Activated naive CD4-positive, alpha-beta T cell treated with anti-CD3 and anti-CD28 coated beads for 36 hours (primary cell): ENCODE results near the gene AFAP1L1. TPM values are rescaled to one million over a fixed set of nuclear protein-coding genes. Genes with fewer than 3 reads are reported as not detected.

ENCODE experiments used
- CTCF ChIA-PET: fragments of 350-600 bp; sonication (Branson Sonifier 250); formaldehyde crosslinking; loops from one replicate; lab custom pipeline; 2021; ENCODE audit warnings: antibody characterized with exemption; lab: Charles Lee
- DNase-seq: peaks from one replicate; pipeline ENCODE4 v3.0.0-alpha.2; 2020
- H3K27ac Mint-ChIP-seq: one replicate; pipeline ENCODE4 v1.8.0; 2021; ENCODE audit warnings: mild to moderate bottlenecking, mixed read lengths
- H3K27me3 Mint-ChIP-seq: one replicate; pipeline ENCODE4 v1.8.0; 2021; ENCODE audit warnings: low read depth, mixed read lengths
- H3K36me3 Mint-ChIP-seq: one replicate; pipeline ENCODE4 v1.8.0; 2021; ENCODE audit warnings: low read depth, mixed read lengths
- H3K4me1 Mint-ChIP-seq: one replicate; pipeline ENCODE4 v1.8.0; 2021; ENCODE audit warnings: low read depth, mixed read lengths
- H3K4me3 Mint-ChIP-seq: one replicate; pipeline ENCODE4 v1.8.0; 2021; ENCODE audit warnings: mild to moderate bottlenecking, moderate library complexity, mixed read lengths
- H3K9me3 Mint-ChIP-seq: one replicate; pipeline ENCODE4 v1.8.0; 2021; ENCODE audit warnings: mixed read lengths
- intact Hi-C: fragments of 100-400 bp; cut with micrococcal nuclease; formaldehyde crosslinking; loops from one replicate; pipeline ENCODE4 v1.15.1; 2023
- total RNA-seq, 2 experiments: library from RNA; stranded (reverse); gene quantifications; one replicate each; pipeline ENCODE4 v1.2.3, GENCODE V29; 2021

AFAP1L1 gene
- total RNA-seq, 2 experiments from 2014 or later = 0.07 TPM; not detected in 1

GRCh38 chr5:149358294-149358651, 86.6 kb downstream of the AFAP1L1 start:
- CTCF ChIA-PET = interaction anchor here (0.6 to 5.0 kb wide), 9 partner anchors 9 to 260 kb away, joined by 3 to 51 read pairs (median 6); partner anchors contain the start of gene GRPEL2
- Mint-ChIP-seq H3K27ac (peak overlapping the region; percentile 90), H3K9me3 (no peaks in the 10 kb centered on the region), H3K4me1 (peaks cover 59% of the 10 kb centered on the region), H3K4me3 (peak overlapping the region; percentile 95), H3K27me3 (no peaks in the 10 kb centered on the region), H3K36me3 (peaks cover 21% of the 10 kb centered on the region)
- DNase-seq = peak; percentile 43
- intact Hi-C loops = loop anchor here (2.0 to 5.0 kb wide), 2 partner anchors 59 to 1724 kb away; partner anchors contain the start of gene TNIP1

- no peak for DNase-seq
- peak overlapping the region; percentile 95 for H3K4me3 Mint-ChIP-seq
- H3K4me1 Mint-ChIP-seq = peaks cover 56% of the 10 kb centered on the region
- CTCF ChIA-PET = interaction anchor here (1.5 to 5.0 kb wide), 3 partner anchors 9 to 260 kb away, joined by 3 to 51 read pairs (median 6); no protein-coding TSS in a partner anchor
- intact Hi-C loops = loop anchor here (2.0 to 5.0 kb wide), 2 partner anchors 60 to 1723 kb away; partner anchors contain the start of gene TNIP1
- peak overlapping the region; percentile 23 for H3K27ac Mint-ChIP-seq
- peaks cover 17% of the 10 kb centered on the region for H3K36me3 Mint-ChIP-seq
- H3K9me3 Mint-ChIP-seq = no peaks in the 10 kb centered on the region
- no peaks in the 10 kb centered on the region for H3K27me3 Mint-ChIP-seq
Observed at GRCh38 chr5:149358868-149359495, 87.3 kb downstream of the AFAP1L1 start.

GRCh38 chr5:149360272-149360671, 88.6 kb downstream of the AFAP1L1 start:
- H3K27ac Mint-ChIP-seq = peak overlapping the region; percentile 42
- H3K4me3 Mint-ChIP-seq = no peak overlapping the region
- peaks cover 7% of the 10 kb centered on the region for H3K36me3 Mint-ChIP-seq
- H3K9me3 Mint-ChIP-seq = no peaks in the 10 kb centered on the region
- DNase-seq = no peak
- peaks cover 46% of the 10 kb centered on the region for H3K4me1 Mint-ChIP-seq
- CTCF ChIA-PET = interaction anchor here (1.0 to 4.5 kb wide), 5 partner anchors 9 to 205 kb away, joined by 3 to 31 read pairs (median 4); no protein-coding TSS in a partner anchor
- no peaks in the 10 kb centered on the region for H3K27me3 Mint-ChIP-seq
- intact Hi-C loops = no loop called here

GRCh38 chr5:149362541-149362940, 90.9 kb downstream of the AFAP1L1 start:
- no peak overlapping the region for H3K4me3 Mint-ChIP-seq
- H3K36me3 Mint-ChIP-seq = peaks cover 2% of the 10 kb centered on the region
- no peaks in the 10 kb centered on the region for H3K9me3 Mint-ChIP-seq
- no peak for DNase-seq
- H3K27me3 Mint-ChIP-seq = no peaks in the 10 kb centered on the region
- CTCF ChIA-PET = interaction anchor here (4.5 kb wide), 1 partner anchor 9 kb away, joined by 31 read pairs; no protein-coding TSS in a partner anchor
- H3K27ac Mint-ChIP-seq = no peak overlapping the region
- peaks cover 29% of the 10 kb centered on the region for H3K4me1 Mint-ChIP-seq
- intact Hi-C loops = no loop called here

GRCh38 chr5:149363358-149363757, 91.7 kb downstream of the AFAP1L1 start:
- CTCF ChIA-PET = interaction anchor here (2.5 to 5.3 kb wide), 3 partner anchors 8 to 70 kb away, joined by 12 to 31 read pairs (median 28); no protein-coding TSS in a partner anchor
- intact Hi-C loops = no loop called here
- Mint-ChIP-seq H3K9me3 (no peaks in the 10 kb centered on the region), H3K4me3 (no peak overlapping the region), H3K36me3 (peaks cover 7% of the 10 kb centered on the region), H3K27me3 (no peaks in the 10 kb centered on the region), H3K27ac (no peak overlapping the region), H3K4me1 (peaks cover 32% of the 10 kb centered on the region)
- no peak for DNase-seq

GRCh38 chr5:149363936-149364335, 92.3 kb downstream of the AFAP1L1 start:
- DNase-seq = no peak
- intact Hi-C loops = no loop called here
- H3K4me3 Mint-ChIP-seq = no peak overlapping the region
- H3K27ac Mint-ChIP-seq = no peak overlapping the region
- no peaks in the 10 kb centered on the region for H3K27me3 Mint-ChIP-seq
- CTCF ChIA-PET = interaction anchor here (2.5 to 5.3 kb wide), 3 partner anchors 8 to 70 kb away, joined by 12 to 31 read pairs (median 28); no protein-coding TSS in a partner anchor
- peaks cover 26% of the 10 kb centered on the region for H3K4me1 Mint-ChIP-seq
- H3K36me3 Mint-ChIP-seq = peaks cover 8% of the 10 kb centered on the region
- H3K9me3 Mint-ChIP-seq = no peaks in the 10 kb centered on the region

- H3K36me3 Mint-ChIP-seq = peaks cover 8% of the 10 kb centered on the region
- intact Hi-C loops = no loop called here
- H3K27me3 Mint-ChIP-seq = no peaks in the 10 kb centered on the region
- no peak overlapping the region for H3K27ac Mint-ChIP-seq
- CTCF ChIA-PET = interaction anchor here (2.5 to 5.3 kb wide), 2 partner anchors 46 to 69 kb away, joined by 12 to 28 read pairs; no protein-coding TSS in a partner anchor
- peaks cover 21% of the 10 kb centered on the region for H3K4me1 Mint-ChIP-seq
- no peak for DNase-seq
- H3K9me3 Mint-ChIP-seq = no peaks in the 10 kb centered on the region
- H3K4me3 Mint-ChIP-seq = no peak overlapping the region
Observed at GRCh38 chr5:149364719-149365118, 93.1 kb downstream of the AFAP1L1 start.

- no peak for DNase-seq
- H3K36me3 Mint-ChIP-seq = peaks cover 8% of the 10 kb centered on the region
- peaks cover 14% of the 10 kb centered on the region for H3K4me1 Mint-ChIP-seq
- intact Hi-C loops = no loop called here
- no peak overlapping the region for H3K4me3 Mint-ChIP-seq
- H3K9me3 Mint-ChIP-seq = no peaks in the 10 kb centered on the region
- no peaks in the 10 kb centered on the region for H3K27me3 Mint-ChIP-seq
- CTCF ChIA-PET = interaction anchor here (1.0 to 9.3 kb wide), 9 partner anchors 8 to 68 kb away, joined by 3 to 80 read pairs (median 7); partner anchors contain the start of genes IL17B and PCYOX1L
- H3K27ac Mint-ChIP-seq = no peak overlapping the region
Observed at GRCh38 chr5:149365418-149365817, 93.8 kb downstream of the AFAP1L1 start.

GRCh38 chr5:149366169-149366729, 94.6 kb downstream of the AFAP1L1 start:
- Mint-ChIP-seq H3K27me3 (no peaks in the 10 kb centered on the region), H3K4me1 (peaks cover 9% of the 10 kb centered on the region), H3K27ac (no peak overlapping the region), H3K4me3 (no peak overlapping the region), H3K9me3 (no peaks in the 10 kb centered on the region), H3K36me3 (peaks cover 8% of the 10 kb centered on the region)
- intact Hi-C loops = no loop called here
- no peak for DNase-seq
- CTCF ChIA-PET = interaction anchor here (0.8 to 9.3 kb wide), 17 partner anchors 9 to 189 kb away, joined by 3 to 80 read pairs (median 5); partner anchors contain the start of genes IL17B and PCYOX1L

GRCh38 chr5:149367249-149367971, 95.8 kb downstream of the AFAP1L1 start:
- H3K36me3 Mint-ChIP-seq = peaks cover 8% of the 10 kb centered on the region
- H3K9me3 Mint-ChIP-seq = no peaks in the 10 kb centered on the region
- H3K27me3 Mint-ChIP-seq = no peaks in the 10 kb centered on the region
- peak; percentile 72 for DNase-seq
- peaks cover 10% of the 10 kb centered on the region for H3K4me1 Mint-ChIP-seq
- intact Hi-C loops = loop anchor here (1.0 kb wide), 1 partner anchor 50 kb away; no protein-coding TSS in a partner anchor
- H3K27ac Mint-ChIP-seq = no peak overlapping the region
- no peak overlapping the region for H3K4me3 Mint-ChIP-seq
- CTCF ChIA-PET = interaction anchor here (0.7 to 9.3 kb wide), 33 partner anchors 9 to 1016 kb away, joined by 3 to 80 read pairs (median 4); partner anchors contain the start of genes AFAP1L1, IL17B and PCYOX1L

- no peaks in the 10 kb centered on the region for H3K27me3 Mint-ChIP-seq
- H3K9me3 Mint-ChIP-seq = no peaks in the 10 kb centered on the region
- H3K4me1 Mint-ChIP-seq = peaks cover 10% of the 10 kb centered on the region
- no peak for DNase-seq
- CTCF ChIA-PET = interaction anchor here (0.6 to 9.3 kb wide), 29 partner anchors 8 to 479 kb away, joined by 3 to 80 read pairs (median 4); partner anchors contain the start of genes IL17B and PCYOX1L
- H3K27ac Mint-ChIP-seq = no peak overlapping the region
- intact Hi-C loops = loop anchor here (1.0 kb wide), 2 partner anchors 51 to 66 kb away; no protein-coding TSS in a partner anchor
- H3K4me3 Mint-ChIP-seq = no peak overlapping the region
- H3K36me3 Mint-ChIP-seq = peaks cover 8% of the 10 kb centered on the region
Observed at GRCh38 chr5:149367972-149368645, 96.5 kb downstream of the AFAP1L1 start.
